Nephron (organoid): ENCODE measurements around the gene ADCY2.
A peak's percentile ranks its signal among the peaks of the same experiment; 100 is the strongest.

ENCODE experiments used
- H3K27ac Mint-ChIP-seq, 3 experiments: 2 replicates each; pipeline ENCODE4 v1.8.0; 2020; ENCODE audit warnings: mixed read lengths in 3 of 3, mild to moderate bottlenecking in 2 of 3, moderate library complexity in 1 of 3
- H3K27me3 Mint-ChIP-seq: 2 replicates; pipeline ENCODE4 v1.8.0; 2021; ENCODE audit warnings: low read depth, mild to moderate bottlenecking, moderate library complexity, mixed read lengths
- H3K36me3 Mint-ChIP-seq: 2 replicates; pipeline ENCODE4 v1.8.0; 2020; ENCODE audit warnings: low read depth, mixed read lengths
- H3K4me1 Mint-ChIP-seq: 2 replicates; pipeline ENCODE4 v1.8.0; 2020; ENCODE audit warnings: mixed read lengths
- H3K4me3 Mint-ChIP-seq, 3 experiments: 2 replicates each; pipeline ENCODE4 v1.8.0; 2020; ENCODE audit warnings: mild to moderate bottlenecking in 3 of 3, mixed read lengths in 3 of 3, moderate library complexity in 2 of 3
- H3K9me3 Mint-ChIP-seq: 2 replicates; pipeline ENCODE4 v1.8.0; 2020; ENCODE audit warnings: mixed read lengths
- TF ChIP-seq, protein P1 (sequence below), 3 experiments: fragments of 200-600 bp; sonication (generic); IDR thresholded peaks; one replicate each; pipeline ENCODE4 v1.5.0; 2021; ENCODE audit warnings: antibody characterized with exemption in 3 of 3; ENCODE audit not compliant: unreplicated experiment in 3 of 3

Gene ADCY2

GRCh38 chr5:7875151-7875550, 479.2 kb downstream of the ADCY2 start:
- no peaks in the 10 kb centered on the region for H3K27me3 Mint-ChIP-seq
- no peak overlapping the region for H3K4me3 Mint-ChIP-seq
- H3K4me1 Mint-ChIP-seq: peaks cover 7% of the 10 kb centered on the region
- H3K27ac Mint-ChIP-seq: no peak overlapping the region
- no peaks in the 10 kb centered on the region for H3K9me3 Mint-ChIP-seq
- peaks cover 35% of the 10 kb centered on the region for H3K36me3 Mint-ChIP-seq
- TF ChIP-seq, protein P1, sequence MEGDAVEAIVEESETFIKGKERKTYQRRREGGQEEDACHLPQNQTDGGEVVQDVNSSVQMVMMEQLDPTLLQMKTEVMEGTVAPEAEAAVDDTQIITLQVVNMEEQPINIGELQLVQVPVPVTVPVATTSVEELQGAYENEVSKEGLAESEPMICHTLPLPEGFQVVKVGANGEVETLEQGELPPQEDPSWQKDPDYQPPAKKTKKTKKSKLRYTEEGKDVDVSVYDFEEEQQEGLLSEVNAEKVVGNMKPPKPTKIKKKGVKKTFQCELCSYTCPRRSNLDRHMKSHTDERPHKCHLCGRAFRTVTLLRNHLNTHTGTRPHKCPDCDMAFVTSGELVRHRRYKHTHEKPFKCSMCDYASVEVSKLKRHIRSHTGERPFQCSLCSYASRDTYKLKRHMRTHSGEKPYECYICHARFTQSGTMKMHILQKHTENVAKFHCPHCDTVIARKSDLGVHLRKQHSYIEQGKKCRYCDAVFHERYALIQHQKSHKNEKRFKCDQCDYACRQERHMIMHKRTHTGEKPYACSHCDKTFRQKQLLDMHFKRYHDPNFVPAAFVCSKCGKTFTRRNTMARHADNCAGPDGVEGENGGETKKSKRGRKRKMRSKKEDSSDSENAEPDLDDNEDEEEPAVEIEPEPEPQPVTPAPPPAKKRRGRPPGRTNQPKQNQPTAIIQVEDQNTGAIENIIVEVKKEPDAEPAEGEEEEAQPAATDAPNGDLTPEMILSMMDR (IDR thresholded peaks at IDR 0.05; ENCODE audit: unreplicated experiment in 3 of 3): no peak

DNA sequence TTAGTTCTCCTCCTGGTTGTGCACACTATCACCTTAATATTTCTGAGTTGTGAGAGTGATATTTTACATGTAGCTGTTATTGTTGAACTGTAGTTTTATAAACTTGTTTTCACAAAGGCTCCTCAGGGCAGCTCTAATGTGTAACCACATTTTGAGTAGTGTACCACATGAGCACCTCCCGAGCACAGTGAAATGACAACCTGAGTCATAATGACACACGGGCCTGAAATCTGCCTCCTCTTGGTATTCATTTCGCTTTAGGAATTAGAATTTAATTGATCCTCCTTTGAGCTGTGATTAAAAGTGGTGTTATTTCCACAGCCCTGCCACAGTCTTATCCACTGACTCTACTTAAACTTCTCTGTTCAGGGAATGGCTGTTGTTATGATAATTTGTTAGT, 480.9 kb downstream of the ADCY2 start:
- no peaks in the 10 kb centered on the region for H3K4me1 Mint-ChIP-seq
- TF ChIP-seq, protein P1 (IDR thresholded peaks at IDR 0.05; ENCODE audit: unreplicated experiment in 3 of 3): no peak
- peaks cover 48% of the 10 kb centered on the region for H3K36me3 Mint-ChIP-seq
- H3K27me3 Mint-ChIP-seq: no peaks in the 10 kb centered on the region
- H3K9me3 Mint-ChIP-seq: no peaks in the 10 kb centered on the region
- H3K4me3 Mint-ChIP-seq: no peak overlapping the region
- no peak overlapping the region for H3K27ac Mint-ChIP-seq

- H3K36me3 Mint-ChIP-seq: peaks cover 53% of the 10 kb centered on the region
- no peaks in the 10 kb centered on the region for H3K9me3 Mint-ChIP-seq
- no peaks in the 10 kb centered on the region for H3K27me3 Mint-ChIP-seq
- TF ChIP-seq, protein P1 (IDR thresholded peaks at IDR 0.05; ENCODE audit: unreplicated experiment in 3 of 3): no peak
- H3K4me1 Mint-ChIP-seq: no peaks in the 10 kb centered on the region
- no peak overlapping the region for H3K4me3 Mint-ChIP-seq
- H3K27ac Mint-ChIP-seq: peak overlapping the region in 1 of 3 experiments; percentile 13
Measured at GRCh38 chr5:7877851-7878250, 481.9 kb downstream of the ADCY2 start.

GRCh38 chr5:7878381-7878873, 482.5 kb downstream of the ADCY2 start:
- no peaks in the 10 kb centered on the region for H3K9me3 Mint-ChIP-seq
- H3K4me3 Mint-ChIP-seq: no peak overlapping the region
- TF ChIP-seq, protein P1 (IDR thresholded peaks at IDR 0.05; ENCODE audit: unreplicated experiment in 3 of 3): no peak

More at GRCh38 chr5:7878381-7878873, 482.5 kb downstream of the ADCY2 start:
- Mint-ChIP-seq H3K36me3 (peaks cover 59% of the 10 kb centered on the region), H3K4me1 (no peaks in the 10 kb centered on the region), H3K27me3 (no peaks in the 10 kb centered on the region), H3K27ac (peak overlapping the region in 1 of 3 experiments; percentile 24)
